HEK293 (cell line): ENCODE data around the gene CADPS.

Experiments used
- CTCF ChIA-PET: fragments of 350-600 bp; formaldehyde crosslinking; extraction: SDS; loops from one replicate; lab custom pipeline; 2021; ENCODE audit warnings: antibody characterized with exemption; lab: Yijun Ruan, JAX
- POLR2A ChIA-PET: fragments of 300-600 bp; formaldehyde crosslinking; extraction: SDS; loops from one replicate; lab custom pipeline; 2020; ENCODE audit warnings: antibody characterized with exemption, inconsistent platforms; lab: Yijun Ruan, JAX
- H3K27ac ChIP-seq: fragments of 200-500 bp; sonication (Bioruptor generic); 2 replicates; pipeline ENCODE4 v1.5.1; 2014; ENCODE audit warnings: low read depth, low read length, control low read depth, inconsistent platforms; ENCODE audit errors: extremely low read depth
- H3K36me3 ChIP-seq, 2 experiments: fragments of 200-500 bp in 1 of 2; sonication (Bioruptor generic) in 1 of 2; 1 replicate in 1 of 2; 2 replicates in 1 of 2; pipeline ENCODE4 v1.5.1; 2014 to 2017; ENCODE audit warnings: inconsistent platforms in 2 of 2, low read length in 2 of 2; ENCODE audit not compliant: control insufficient read depth in 2 of 2, insufficient read depth in 1 of 2
- H3K4me1 ChIP-seq: fragments of 200-500 bp; sonication (Bioruptor generic); 2 replicates; pipeline ENCODE4 v1.5.1; 2014; ENCODE audit warnings: mild to moderate bottlenecking, low read length, inconsistent platforms; ENCODE audit not compliant: control insufficient read depth, insufficient read depth
- H3K4me3 ChIP-seq: 2 replicates; pipeline ENCODE4 v1.5.1; 2011; ENCODE audit warnings: low read depth, mild to moderate bottlenecking, control low read depth, low read length, moderate library complexity
- H3K9me3 ChIP-seq: fragments of 200-500 bp; sonication (Bioruptor generic); 2 replicates; pipeline ENCODE4 v1.5.1; 2014; ENCODE audit warnings: low read depth, low read length, inconsistent platforms; ENCODE audit not compliant: control insufficient read depth, insufficient read depth
- PRDM1 ChIP-seq: fragments of 450-650 bp; formaldehyde crosslinking; IDR thresholded peaks from 2 replicates; pipeline ENCODE4; 2016; ENCODE audit warnings: missing biosample characterization, missing genetic modification characterization
- SP2 ChIP-seq: fragments of 450-650 bp; formaldehyde crosslinking; IDR thresholded peaks from 2 replicates; pipeline ENCODE4 v1.5.1; 2016; ENCODE audit warnings: missing biosample characterization, missing genetic modification characterization
- ZBTB21 ChIP-seq: fragments of 450-650 bp; formaldehyde crosslinking; IDR thresholded peaks from 2 replicates; pipeline ENCODE4 v1.5.1; 2017; ENCODE audit warnings: missing biosample characterization, missing genetic modification characterization
- ZFP41 ChIP-seq: fragments of 450-650 bp; formaldehyde crosslinking; IDR thresholded peaks from 2 replicates; pipeline ENCODE4 v1.5.1; 2016; ENCODE audit warnings: missing biosample characterization, missing genetic modification characterization, borderline replicate concordance
- ZNF10 ChIP-seq: fragments of 450-650 bp; formaldehyde crosslinking; IDR thresholded peaks from 2 replicates; pipeline ENCODE4 v1.5.1; 2017; ENCODE audit warnings: missing biosample characterization, missing genetic modification characterization
- ZNF112 ChIP-seq: fragments of 450-650 bp; formaldehyde crosslinking; IDR thresholded peaks from 2 replicates; pipeline ENCODE4 v1.5.0; 2017; ENCODE audit warnings: missing biosample characterization, missing genetic modification characterization
- ZNF16 ChIP-seq: fragments of 450-650 bp; formaldehyde crosslinking; IDR thresholded peaks from 2 replicates; pipeline ENCODE4 v1.5.1; 2016; ENCODE audit warnings: low read depth, missing biosample characterization, missing genetic modification characterization
- ZNF19 ChIP-seq: fragments of 450-650 bp; formaldehyde crosslinking; IDR thresholded peaks from 2 replicates; pipeline ENCODE4; 2016; ENCODE audit warnings: missing biosample characterization, missing genetic modification characterization, low read depth
- ZNF292 ChIP-seq: fragments of 450-650 bp; formaldehyde crosslinking; IDR thresholded peaks from 2 replicates; pipeline ENCODE4 v1.5.1; 2016; ENCODE audit warnings: low read depth, missing biosample characterization, missing genetic modification characterization, borderline replicate concordance
- ZNF354C ChIP-seq: fragments of 450-650 bp; formaldehyde crosslinking; IDR thresholded peaks from 2 replicates; pipeline ENCODE4 v1.5.1; 2016; ENCODE audit warnings: missing biosample characterization, missing genetic modification characterization, low read depth, borderline replicate concordance
- ZNF404 ChIP-seq: fragments of 450-650 bp; formaldehyde crosslinking; IDR thresholded peaks from 2 replicates; pipeline ENCODE4 v1.5.1; 2017; ENCODE audit warnings: missing biosample characterization, missing genetic modification characterization
- ZNF548 ChIP-seq: fragments of 450-650 bp; formaldehyde crosslinking; IDR thresholded peaks from 2 replicates; pipeline ENCODE4 v1.5.1; 2016; ENCODE audit warnings: missing biosample characterization, missing genetic modification characterization
- ZNF621 ChIP-seq: fragments of 450-650 bp; formaldehyde crosslinking; IDR thresholded peaks from 2 replicates; pipeline ENCODE4 v1.5.1; 2017; ENCODE audit warnings: missing biosample characterization, missing genetic modification characterization
- ZNF677 ChIP-seq: fragments of 450-650 bp; IDR thresholded peaks from 2 replicates; pipeline ENCODE4 v1.5.0; 2018; ENCODE audit warnings: missing biosample characterization, mild to moderate bottlenecking, missing genetic modification characterization, moderate library complexity
- TF ChIP-seq, protein P1 (sequence below): fragments of 450-650 bp; formaldehyde crosslinking; IDR thresholded peaks from 2 replicates; pipeline ENCODE4 v1.5.1; 2016; ENCODE audit warnings: missing biosample characterization, missing genetic modification characterization
- TF ChIP-seq, protein P2 (sequence below): fragments of 450-650 bp; formaldehyde crosslinking; IDR thresholded peaks from 2 replicates; pipeline ENCODE4 v1.5.1; 2016; ENCODE audit warnings: missing biosample characterization, missing genetic modification characterization
- TF ChIP-seq, protein P3 (sequence below): fragments of 450-650 bp; formaldehyde crosslinking; IDR thresholded peaks from 2 replicates; pipeline ENCODE4 v1.5.1; 2016; ENCODE audit warnings: missing biosample characterization, missing genetic modification characterization
- TF ChIP-seq, protein P4 (sequence below): fragments of 450-650 bp; formaldehyde crosslinking; conservative IDR thresholded peaks from 2 replicates; pipeline ENCODE4 v1.5.1; 2016; ENCODE audit warnings: low read depth, missing biosample characterization, missing genetic modification characterization
- TF ChIP-seq, protein P5 (sequence below): fragments of 450-650 bp; formaldehyde crosslinking; IDR thresholded peaks from 2 replicates; pipeline ENCODE4 v1.5.1; 2016; ENCODE audit warnings: missing biosample characterization, missing genetic modification characterization, borderline replicate concordance
- TF ChIP-seq, protein P6 (sequence below): fragments of 450-650 bp; formaldehyde crosslinking; IDR thresholded peaks from 2 replicates; pipeline ENCODE4 v1.5.1; 2016; ENCODE audit warnings: missing biosample characterization, missing genetic modification characterization

CADPS gene

DNA sequence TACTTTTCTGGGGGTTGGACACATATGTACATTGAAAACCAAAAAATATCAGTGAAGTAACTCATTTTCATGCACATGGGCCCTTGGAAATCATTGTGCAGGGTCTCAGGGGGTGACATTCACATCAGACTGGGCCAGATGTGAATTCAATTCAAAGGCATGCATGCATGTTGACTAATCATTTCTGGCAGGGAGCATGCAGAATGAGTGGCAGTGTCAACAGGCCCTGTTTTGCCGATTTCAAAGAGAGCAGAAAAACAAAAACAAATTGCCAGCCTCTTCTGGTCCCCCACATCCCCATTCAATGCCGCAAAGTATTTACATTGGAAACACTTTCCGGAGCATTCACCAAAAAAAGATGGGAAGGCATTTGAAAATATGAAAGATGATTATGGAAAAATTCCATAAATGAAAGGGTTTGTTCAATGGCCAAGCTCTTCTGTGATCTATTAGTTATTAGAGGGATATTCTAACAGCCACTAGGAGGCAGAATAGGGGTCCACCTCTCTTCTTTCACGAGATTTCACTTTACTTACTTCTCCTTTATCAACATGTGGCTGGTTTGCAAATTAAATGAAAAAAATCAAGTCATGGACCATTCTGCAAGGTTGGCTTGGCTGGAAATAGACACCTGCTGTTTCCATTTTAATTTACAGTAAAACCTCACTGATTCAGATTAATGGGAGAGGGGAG lies 382.0 kb downstream of the CADPS start:
- Histone ChIP-seq H3K4me1 (no peaks in the 10 kb centered on the region), H3K9me3 (no peaks in the 10 kb centered on the region), H3K4me3 (no peak overlapping the region), H3K27ac (no peak overlapping the region), H3K36me3 (no peaks in the 10 kb centered on the region)
- POLR2A ChIA-PET, result no interaction called here
- TF ChIP-seq, protein P1, sequence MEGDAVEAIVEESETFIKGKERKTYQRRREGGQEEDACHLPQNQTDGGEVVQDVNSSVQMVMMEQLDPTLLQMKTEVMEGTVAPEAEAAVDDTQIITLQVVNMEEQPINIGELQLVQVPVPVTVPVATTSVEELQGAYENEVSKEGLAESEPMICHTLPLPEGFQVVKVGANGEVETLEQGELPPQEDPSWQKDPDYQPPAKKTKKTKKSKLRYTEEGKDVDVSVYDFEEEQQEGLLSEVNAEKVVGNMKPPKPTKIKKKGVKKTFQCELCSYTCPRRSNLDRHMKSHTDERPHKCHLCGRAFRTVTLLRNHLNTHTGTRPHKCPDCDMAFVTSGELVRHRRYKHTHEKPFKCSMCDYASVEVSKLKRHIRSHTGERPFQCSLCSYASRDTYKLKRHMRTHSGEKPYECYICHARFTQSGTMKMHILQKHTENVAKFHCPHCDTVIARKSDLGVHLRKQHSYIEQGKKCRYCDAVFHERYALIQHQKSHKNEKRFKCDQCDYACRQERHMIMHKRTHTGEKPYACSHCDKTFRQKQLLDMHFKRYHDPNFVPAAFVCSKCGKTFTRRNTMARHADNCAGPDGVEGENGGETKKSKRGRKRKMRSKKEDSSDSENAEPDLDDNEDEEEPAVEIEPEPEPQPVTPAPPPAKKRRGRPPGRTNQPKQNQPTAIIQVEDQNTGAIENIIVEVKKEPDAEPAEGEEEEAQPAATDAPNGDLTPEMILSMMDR (tag by site-specific recombination), result no peak
- TF ChIP-seq, protein P2, sequence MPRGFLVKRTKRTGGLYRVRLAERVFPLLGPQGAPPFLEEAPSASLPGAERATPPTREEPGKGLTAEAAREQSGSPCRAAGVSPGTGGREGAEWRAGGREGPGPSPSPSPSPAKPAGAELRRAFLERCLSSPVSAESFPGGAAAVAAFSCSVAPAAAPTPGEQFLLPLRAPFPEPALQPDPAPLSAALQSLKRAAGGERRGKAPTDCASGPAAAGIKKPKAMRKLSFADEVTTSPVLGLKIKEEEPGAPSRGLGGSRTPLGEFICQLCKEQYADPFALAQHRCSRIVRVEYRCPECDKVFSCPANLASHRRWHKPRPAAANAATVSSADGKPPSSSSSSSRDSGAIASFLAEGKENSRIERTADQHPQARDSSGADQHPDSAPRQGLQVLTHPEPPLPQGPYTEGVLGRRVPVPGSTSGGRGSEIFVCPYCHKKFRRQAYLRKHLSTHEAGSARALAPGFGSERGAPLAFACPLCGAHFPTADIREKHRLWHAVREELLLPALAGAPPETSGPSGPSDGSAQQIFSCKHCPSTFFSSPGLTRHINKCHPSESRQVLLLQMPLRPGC (tag by site-specific recombination), result no peak
- TF ChIP-seq, protein P3, sequence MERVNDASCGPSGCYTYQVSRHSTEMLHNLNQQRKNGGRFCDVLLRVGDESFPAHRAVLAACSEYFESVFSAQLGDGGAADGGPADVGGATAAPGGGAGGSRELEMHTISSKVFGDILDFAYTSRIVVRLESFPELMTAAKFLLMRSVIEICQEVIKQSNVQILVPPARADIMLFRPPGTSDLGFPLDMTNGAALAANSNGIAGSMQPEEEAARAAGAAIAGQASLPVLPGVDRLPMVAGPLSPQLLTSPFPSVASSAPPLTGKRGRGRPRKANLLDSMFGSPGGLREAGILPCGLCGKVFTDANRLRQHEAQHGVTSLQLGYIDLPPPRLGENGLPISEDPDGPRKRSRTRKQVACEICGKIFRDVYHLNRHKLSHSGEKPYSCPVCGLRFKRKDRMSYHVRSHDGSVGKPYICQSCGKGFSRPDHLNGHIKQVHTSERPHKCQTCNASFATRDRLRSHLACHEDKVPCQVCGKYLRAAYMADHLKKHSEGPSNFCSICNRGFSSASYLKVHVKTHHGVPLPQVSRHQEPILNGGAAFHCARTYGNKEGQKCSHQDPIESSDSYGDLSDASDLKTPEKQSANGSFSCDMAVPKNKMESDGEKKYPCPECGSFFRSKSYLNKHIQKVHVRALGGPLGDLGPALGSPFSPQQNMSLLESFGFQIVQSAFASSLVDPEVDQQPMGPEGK (tag by site-specific recombination), result no peak
- no peak for TF ChIP-seq ZNF19 (tag by site-specific recombination)
- no peak for TF ChIP-seq SP2 (tag by site-specific recombination)
- CTCF ChIA-PET, result no interaction called here

DNA sequence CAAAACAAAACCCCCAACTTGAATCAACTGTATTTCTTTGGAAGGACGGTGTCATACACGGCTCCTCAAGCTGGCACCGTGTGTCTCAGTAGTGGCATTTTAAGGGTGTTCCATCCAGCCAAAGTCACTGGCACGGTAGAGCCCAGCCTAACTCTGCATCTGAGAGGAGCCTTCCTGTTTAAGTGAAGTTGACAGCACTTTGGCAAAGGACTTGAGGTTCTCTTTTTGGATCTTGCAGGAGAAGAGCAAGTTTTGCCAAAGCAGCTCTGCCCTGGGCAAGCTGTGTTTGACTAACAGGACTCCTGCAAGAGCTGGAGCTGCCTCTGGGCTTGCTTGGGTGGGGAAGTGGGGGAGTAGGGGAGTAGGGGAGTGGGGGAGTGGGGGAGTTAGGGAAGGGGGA lies 392.3 kb downstream of the CADPS start:
- H3K4me1 ChIP-seq, result no peaks in the 10 kb centered on the region
- H3K9me3 ChIP-seq, result no peaks in the 10 kb centered on the region
- CTCF ChIA-PET, result interaction anchor here (0.7 kb wide), 2 partner anchors 9 to 371 kb away, joined by 4 to 6 read pairs; no protein-coding TSS in a partner anchor
- POLR2A ChIA-PET, result no interaction called here
- no peak overlapping the region for H3K27ac ChIP-seq
- no peak overlapping the region for H3K4me3 ChIP-seq
- H3K36me3 ChIP-seq, result no peaks in the 10 kb centered on the region
- TF ChIP-seq ZBTB21 (tag by site-specific recombination), result no peak
- no peak for TF ChIP-seq PRDM1 (tag by site-specific recombination)
- TF ChIP-seq, protein P4, sequence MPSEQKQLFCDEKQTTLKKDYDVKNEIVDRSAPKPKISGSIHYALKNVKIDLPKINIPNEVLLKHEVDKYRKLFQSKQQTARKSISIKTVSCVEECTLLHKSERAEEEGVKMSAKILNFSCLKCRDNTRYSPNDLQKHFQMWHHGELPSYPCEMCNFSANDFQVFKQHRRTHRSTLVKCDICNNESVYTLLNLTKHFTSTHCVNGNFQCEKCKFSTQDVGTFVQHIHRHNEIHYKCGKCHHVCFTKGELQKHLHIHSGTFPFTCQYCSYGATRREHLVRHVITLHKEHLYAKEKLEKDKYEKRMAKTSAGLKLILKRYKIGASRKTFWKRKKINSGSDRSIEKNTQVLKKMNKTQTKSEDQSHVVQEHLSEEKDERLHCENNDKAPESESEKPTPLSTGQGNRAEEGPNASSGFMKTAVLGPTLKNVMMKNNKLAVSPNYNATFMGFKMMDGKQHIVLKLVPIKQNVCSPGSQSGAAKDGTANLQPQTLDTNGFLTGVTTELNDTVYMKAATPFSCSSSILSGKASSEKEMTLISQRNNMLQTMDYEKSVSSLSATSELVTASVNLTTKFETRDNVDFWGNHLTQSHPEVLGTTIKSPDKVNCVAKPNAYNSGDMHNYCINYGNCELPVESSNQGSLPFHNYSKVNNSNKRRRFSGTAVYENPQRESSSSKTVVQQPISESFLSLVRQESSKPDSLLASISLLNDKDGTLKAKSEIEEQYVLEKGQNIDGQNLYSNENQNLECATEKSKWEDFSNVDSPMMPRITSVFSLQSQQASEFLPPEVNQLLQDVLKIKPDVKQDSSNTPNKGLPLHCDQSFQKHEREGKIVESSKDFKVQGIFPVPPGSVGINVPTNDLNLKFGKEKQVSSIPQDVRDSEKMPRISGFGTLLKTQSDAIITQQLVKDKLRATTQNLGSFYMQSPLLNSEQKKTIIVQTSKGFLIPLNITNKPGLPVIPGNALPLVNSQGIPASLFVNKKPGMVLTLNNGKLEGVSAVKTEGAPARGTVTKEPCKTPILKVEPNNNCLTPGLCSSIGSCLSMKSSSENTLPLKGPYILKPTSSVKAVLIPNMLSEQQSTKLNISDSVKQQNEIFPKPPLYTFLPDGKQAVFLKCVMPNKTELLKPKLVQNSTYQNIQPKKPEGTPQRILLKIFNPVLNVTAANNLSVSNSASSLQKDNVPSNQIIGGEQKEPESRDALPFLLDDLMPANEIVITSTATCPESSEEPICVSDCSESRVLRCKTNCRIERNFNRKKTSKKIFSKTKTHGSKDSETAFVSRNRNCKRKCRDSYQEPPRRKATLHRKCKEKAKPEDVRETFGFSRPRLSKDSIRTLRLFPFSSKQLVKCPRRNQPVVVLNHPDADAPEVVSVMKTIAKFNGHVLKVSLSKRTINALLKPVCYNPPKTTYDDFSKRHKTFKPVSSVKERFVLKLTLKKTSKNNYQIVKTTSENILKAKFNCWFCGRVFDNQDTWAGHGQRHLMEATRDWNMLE (tag by site-specific recombination), result no peak
- no peak for TF ChIP-seq ZNF621 (tag by site-specific recombination)
- TF ChIP-seq, protein P5, sequence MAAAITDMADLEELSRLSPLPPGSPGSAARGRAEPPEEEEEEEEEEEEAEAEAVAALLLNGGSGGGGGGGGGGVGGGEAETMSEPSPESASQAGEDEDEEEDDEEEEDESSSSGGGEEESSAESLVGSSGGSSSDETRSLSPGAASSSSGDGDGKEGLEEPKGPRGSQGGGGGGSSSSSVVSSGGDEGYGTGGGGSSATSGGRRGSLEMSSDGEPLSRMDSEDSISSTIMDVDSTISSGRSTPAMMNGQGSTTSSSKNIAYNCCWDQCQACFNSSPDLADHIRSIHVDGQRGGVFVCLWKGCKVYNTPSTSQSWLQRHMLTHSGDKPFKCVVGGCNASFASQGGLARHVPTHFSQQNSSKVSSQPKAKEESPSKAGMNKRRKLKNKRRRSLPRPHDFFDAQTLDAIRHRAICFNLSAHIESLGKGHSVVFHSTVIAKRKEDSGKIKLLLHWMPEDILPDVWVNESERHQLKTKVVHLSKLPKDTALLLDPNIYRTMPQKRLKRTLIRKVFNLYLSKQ (tag by site-specific recombination), result no peak
- TF ChIP-seq ZNF112 (tag by site-specific recombination), result no peak
- no peak for TF ChIP-seq ZNF354C (tag by site-specific recombination)
- TF ChIP-seq ZFP41 (tag by site-specific recombination), result no peak
- no peak for TF ChIP-seq ZNF548 (tag by site-specific recombination)
- TF ChIP-seq ZNF292 (tag by site-specific recombination), result no peak
- TF ChIP-seq, protein P6, sequence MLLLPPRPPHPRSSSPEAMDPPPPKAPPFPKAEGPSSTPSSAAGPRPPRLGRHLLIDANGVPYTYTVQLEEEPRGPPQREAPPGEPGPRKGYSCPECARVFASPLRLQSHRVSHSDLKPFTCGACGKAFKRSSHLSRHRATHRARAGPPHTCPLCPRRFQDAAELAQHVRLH (tag by site-specific recombination), result no peak
- no peak for TF ChIP-seq ZNF10 (tag by site-specific recombination)
- no peak for TF ChIP-seq ZNF677 (tag by site-specific recombination)
- TF ChIP-seq ZNF16, result no peak
- no peak for TF ChIP-seq ZNF404 (tag by site-specific recombination)
